HG02763 (cell line): ENCODE measurements around the gene BSPRY.
A peak's percentile ranks its signal among the peaks of the same experiment; 100 is the strongest.
"Not testable (repeated sequence)": the region's sequence is repeated elsewhere in the genome, so short reads cannot be mapped to it uniquely, and the experiment has no call there.

Experiments
- ATAC-seq: cut with Tn5 transposase; IDR thresholded peaks from one replicate; pipeline ENCODE4 v1.9.1; 2021; ENCODE audit warnings: mild to moderate bottlenecking, moderate library complexity; ENCODE audit not compliant: unreplicated experiment

Gene BSPRY

DNA sequence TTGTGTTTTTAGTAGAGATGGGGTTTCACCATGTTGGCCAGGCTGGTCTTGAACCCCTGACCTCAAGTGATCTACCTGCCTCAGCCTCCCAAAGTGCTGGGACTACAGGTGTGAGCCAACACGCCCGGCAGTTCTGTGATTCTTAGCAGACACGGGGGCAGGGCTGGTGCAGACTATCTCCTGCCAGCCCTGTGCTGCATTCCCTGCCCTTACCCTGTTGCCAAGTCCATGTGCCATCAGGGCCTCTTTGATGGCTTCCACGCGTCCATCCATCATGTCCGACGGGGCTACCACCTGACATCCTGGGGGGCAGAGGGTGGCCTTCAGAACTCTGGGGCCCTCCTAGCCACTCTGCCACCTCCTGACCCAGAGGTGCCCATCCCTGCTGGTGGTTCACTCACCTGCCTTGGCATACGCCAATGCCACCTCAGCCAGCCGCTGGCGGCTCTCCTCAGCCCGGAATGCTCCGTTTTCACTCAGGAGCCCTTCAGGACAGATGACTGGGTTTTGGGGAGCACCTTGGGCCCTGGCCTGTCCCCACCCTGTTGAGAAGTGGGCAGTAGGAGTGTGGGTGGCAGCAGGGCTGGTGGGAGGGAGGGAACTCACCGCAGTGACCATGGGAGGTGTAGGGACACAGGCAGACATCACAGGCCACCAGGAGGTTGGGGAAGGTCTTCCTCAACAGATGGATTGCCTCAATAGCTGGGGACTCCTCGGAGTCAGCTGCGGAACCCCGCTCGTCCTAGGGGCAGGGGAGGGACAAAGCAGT is 41.0 kb downstream of the BSPRY start:
- no peak for ATAC-seq

DNA sequence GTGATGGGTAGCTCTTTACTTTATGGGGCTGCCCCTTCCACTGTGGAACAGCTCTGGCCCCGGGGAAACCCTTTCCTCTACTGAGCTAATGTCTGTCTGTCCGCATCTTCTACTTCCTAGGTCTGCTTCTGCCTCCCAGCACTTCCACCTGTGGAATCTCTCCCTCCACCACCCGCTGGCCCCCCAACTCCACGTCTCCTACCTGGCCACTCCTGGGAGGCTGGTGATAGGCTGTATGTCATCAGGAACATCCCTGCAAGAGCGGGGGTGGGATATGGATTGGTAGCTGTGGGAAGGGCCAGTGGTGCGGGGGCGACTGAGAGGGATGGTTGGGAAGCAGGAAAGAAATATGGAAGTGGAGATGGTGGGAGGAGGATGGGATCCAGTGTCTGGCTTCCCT is 42.6 kb downstream of the BSPRY start:
- no peak for ATAC-seq

GRCh38 chr9:113393281-113393680 is 43.9 kb downstream of the BSPRY start:
- ATAC-seq = no peak

DNA sequence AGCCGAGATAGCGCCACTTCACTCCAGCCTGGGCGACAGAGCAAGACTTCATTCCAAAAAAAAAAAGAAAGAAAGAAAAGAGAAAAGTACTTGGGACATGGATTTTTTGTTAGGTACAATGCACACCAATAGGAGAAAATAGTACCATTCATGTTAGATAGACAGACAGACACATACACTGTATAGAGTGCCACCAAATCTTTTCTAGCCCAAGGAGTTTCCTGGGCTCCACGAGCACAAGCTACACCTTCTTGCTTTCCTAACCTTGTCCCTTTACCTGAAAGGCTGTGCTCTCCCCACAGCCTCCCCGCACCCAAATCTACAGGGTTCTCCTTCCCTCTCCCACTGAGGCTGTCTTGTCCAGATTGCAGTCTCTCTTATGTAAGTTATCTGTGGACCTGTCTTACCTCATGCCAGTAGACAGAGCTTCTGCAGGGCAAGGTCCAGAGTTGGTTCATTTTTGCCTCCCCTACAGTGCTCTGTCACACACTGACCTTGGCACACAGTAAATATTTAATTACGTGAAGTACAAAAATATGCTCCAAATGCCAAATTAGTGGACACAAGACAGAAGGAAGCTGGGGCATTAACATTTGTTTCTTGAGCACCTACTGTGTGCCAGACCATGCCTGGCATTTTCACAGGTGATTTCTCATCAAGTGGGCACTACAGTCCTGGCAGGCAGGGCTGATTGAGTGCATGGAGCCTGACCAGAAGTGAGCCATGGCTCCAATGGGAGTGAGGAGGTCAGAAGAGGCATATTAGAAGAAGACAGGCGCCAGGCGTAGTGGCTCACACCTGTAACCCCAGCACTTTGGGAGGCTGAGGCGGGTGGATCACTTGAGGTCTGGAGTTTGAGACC is 45.9 kb downstream of the BSPRY start:
- no peak for ATAC-seq

- ATAC-seq = no peak
Observed at GRCh38 chr9:113397203-113397631, 47.9 kb downstream of the BSPRY start.

- ATAC-seq = no peak
Observed at GRCh38 chr9:113398796-113399195, 49.5 kb downstream of the BSPRY start.

- no peak for ATAC-seq
Observed at GRCh38 chr9:113399646-113400200, 50.4 kb downstream of the BSPRY start.

DNA sequence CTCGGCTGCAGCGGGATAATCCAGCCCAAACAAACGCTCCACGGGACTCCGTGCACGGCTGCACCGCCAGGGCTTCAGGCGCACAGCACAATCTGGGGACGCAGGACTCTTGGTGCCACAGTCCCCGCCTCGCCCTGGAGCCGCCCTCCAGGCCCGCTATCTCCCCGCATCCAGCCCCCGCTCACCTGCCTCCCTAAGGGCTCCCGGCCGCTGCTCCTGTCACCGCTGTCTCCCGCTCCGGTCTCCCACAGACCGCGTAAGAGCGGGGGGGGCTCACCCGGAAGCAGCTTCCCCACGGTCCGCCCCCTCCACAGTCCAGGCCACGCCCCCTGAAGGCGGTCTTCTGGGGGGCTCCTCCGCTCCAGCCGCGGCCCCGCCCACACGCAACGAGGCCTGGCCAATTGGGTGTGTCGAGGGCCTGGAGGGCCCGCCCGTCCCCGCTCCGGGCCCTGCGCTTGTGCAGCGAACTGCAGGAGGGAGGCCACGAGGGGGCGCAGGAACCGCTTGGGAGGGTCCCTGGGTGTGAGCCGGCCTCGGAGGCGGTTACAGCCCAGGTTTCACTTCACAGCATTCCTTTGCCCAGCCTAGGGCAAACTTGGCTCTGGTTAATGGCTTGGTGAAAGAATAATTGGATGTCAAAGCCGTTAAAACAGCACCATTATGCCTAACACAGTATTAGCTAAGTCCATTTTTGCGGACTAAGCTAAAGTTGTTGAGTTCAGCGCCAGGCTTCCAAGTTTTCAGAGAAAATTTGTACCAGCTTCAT is 51.9 kb downstream of the BSPRY start, which contains the start of gene ALAD:
ALAD (minus strand) TSS at position 258 of the 766 bp plus-strand sequence. CDS start 7,725 bp downstream, outside the sequence.
- peak; percentile 99 for ATAC-seq

DNA sequence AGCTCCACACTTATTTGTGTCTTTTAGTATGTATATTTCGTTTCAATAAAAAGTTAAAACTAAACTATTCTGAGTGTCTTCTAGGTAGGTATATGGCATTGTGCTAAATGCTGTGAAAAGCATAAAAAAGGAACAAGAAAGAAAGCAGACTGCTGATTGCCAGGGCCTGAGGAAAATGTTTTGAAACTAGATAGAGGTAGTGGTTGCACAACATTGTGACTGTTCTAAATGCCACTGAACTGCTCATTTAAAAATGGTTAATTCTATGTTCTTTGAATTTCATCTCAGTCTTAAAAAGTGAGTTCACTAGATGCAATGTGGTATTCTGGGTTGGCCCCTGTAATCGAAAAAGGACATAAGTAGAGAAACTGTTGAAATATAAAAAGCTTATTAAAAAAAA is 54.3 kb downstream of the BSPRY start:
- ATAC-seq = no peak

DNA sequence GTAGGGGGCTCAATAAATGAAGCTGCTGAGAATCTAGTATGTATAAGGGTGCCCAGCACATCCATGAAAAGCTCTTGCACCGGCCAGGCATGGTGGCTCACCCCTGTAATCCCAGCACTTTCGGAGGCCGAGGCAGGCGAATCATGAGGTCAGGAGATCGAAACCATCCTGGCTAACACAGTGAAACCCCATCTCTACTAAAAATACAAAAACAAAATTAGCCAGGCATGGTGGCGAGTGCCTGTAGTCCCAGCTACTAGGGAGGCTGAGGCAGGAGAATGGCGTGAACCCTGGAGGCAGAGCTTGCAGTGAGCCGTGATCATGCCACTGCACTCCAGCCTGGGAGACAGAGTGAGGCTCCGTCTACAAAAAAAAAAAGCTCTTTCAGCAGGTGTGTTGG is 57.0 kb downstream of the BSPRY start:
- ATAC-seq = not testable (repeated sequence)

- ATAC-seq = peak; percentile 29
Observed at GRCh38 chr9:113406873-113407511, 57.7 kb downstream of the BSPRY start.

DNA sequence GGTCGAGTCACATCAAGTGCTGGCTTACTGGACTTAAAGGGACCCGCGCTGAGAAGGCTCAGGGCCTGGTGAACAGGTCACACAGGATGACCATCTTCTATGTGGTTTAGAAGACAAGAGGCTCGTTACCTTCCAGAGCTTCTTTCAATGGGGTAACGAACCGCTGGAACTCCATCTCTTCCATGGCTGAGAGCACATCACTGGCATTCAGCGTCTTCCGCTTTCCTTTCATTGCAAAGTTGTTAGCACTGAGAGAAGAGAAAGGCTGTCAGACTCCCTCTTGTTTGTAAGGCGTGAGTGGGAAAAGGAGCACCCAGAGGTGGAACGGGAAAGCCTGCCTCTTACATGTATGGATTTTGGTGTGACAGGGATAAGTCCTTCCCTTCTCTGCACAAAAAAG is 60.1 kb downstream of the BSPRY start:
- ATAC-seq = no peak

DNA sequence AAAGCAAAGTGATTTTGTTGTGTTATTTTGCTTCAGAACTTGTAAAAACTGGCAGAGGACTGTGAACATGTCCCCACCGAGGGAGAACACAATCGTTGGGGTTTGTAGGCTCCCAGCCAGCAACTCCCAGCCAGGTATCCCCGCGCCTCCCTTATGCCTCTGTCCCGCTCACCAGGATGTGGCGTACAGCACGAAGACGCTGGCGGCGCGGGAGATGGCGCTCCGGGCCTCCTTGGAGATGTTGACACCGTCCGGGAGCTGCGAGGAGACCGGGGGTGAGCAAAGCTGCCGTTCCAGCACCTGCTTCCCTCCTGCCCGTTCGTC is 60.5 kb downstream of the BSPRY start:
- no peak for ATAC-seq

DNA sequence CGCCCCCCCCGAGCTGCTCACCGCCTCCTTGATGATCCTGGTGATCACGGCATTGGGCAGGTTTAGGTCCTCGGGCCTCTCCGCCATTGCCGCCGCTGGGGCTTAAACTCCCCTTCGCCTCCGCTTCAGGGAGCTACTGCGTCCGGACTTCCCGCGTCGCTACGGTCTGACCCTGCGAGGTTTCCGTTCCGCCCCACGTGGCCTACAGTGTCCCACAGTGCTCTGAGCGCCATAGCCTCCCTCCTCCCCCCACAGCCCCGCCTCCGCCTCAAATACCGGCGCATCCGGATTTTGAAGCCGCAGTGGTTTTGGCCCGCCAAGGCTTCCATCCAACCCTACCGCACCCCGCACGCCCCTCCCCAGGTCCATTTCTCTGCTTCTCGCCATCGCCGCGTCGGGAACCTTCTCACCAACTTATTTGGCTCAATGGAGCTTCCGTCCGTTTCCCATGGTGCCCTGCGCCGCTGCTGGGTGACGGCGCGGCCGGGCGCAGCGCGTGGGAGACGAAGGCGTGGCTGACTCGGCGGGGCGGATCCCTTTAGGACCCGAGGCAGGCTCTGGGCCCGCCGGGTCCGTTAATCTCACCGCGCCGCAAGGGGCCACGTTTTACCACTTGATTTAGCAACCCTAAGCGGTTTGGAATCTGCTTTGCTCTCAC is 61.0 kb downstream of the BSPRY start, which contains the start of the genes C9orf43 and POLE3:
C9orf43 (plus strand) TSS at position 541 of the 658 bp plus-strand sequence. CDS start 2,747 bp downstream, outside the sequence.
POLE3 (minus strand) TSS at position 469 of the 658 bp plus-strand sequence; CDS start at position 87, 382 bp downstream.
- peak; percentile 89 for ATAC-seq

DNA sequence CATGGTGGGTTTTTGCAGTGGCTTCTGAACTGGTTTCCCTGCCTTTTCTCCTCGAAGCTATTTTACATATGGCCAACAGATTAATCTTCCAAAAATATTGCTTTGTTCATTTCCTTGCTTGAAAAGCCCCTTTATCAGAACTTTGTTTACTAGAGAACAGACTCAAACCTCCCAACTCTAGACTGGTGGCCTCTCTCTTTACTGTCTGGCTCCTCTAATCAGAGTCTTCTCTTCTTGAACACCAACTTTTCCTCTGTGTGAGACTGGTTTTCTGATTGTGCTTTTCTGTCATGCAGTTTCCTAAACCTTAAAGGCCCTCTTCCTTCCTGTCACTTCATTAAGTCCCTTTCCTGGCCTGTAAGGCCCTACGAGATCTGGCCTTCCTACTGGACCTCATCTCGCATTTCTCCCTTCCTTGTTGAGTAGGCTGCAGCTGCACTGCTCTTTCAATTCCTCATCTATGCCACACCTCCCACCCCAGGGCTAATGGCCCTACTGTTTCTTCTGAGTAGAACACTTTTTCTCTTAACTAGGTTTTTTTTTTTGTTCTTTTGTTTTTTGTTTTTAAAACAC is 66.9 kb downstream of the BSPRY start:
- ATAC-seq = peak; percentile 94

GRCh38 chr9:113417370-113417769 is 68.0 kb downstream of the BSPRY start:
- no peak for ATAC-seq
